Measurements from ENCODE around the gene ADAMTSL1.

ADAMTSL1 gene

DNA sequence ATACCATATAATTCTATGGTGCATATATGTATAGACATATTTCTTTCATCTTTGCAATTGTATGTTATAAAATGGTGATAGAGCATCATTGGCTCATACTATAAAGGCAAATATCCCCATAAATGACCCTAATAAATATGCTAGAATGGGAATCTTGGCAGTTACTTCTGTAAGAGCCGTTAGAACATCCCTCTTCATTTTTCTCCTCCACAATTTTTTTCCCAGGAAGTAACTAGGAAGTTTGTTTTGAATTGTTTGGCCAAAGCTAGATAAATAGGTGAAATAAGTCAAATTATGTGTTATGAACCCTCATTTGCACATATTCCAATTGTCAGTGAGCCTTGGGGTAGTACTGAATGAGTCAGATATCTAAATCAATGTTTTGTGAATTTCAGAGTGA, 209.9 kb downstream of the ADAMTSL1 start:
- Mint-ChIP-seq H3K4me1 (ENCODE audit: low read depth) (no peaks in the 10 kb centered on the region), H3K27me3 (peaks cover 4% of the 10 kb centered on the region), H3K4me3 (no peak overlapping the region), H3K9me3 (no peaks in the 10 kb centered on the region), H3K27ac (no peak overlapping the region), H3K36me3 (ENCODE audit: low read depth) (no peaks in the 10 kb centered on the region)

DNA sequence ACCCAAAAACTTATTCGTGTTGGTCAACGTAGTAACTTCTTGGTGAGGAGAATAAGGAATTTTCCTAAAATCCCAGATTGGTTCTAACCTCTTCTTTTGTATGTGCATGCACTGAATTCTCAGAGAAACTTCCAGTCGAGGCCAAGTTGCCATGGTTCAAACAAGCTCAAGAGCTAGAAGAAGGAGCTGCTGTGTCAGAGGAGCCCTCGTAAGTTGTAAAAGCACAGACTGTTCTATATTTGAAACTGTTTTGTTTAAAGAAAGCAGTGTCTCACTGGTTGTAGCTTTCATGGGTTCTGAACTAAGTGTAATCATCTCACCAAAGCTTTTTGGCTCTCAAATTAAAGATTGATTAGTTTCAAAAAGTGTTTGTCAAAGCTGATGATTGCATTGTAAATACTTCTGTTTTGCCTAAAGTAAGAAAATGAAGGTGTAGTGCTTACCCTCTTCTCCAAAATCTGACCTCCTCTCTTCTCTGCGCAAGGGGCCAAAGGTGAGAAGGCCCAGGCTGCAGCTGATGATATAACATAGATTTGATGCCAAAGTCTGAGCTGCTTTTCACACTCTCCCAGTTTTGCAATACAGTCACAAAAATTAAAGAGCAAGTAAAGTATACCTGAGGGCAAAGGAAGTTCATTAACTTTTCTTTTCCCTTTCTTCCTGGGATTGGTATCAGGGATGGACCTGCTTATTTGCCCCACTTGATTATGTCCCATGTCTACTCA, 210.8 kb downstream of the ADAMTSL1 start:
- Mint-ChIP-seq H3K4me3 (no peak overlapping the region), H3K4me1 (ENCODE audit: low read depth) (no peaks in the 10 kb centered on the region), H3K9me3 (no peaks in the 10 kb centered on the region), H3K27ac (no peak overlapping the region), H3K27me3 (no peaks in the 10 kb centered on the region), H3K36me3 (ENCODE audit: low read depth) (no peaks in the 10 kb centered on the region)

DNA sequence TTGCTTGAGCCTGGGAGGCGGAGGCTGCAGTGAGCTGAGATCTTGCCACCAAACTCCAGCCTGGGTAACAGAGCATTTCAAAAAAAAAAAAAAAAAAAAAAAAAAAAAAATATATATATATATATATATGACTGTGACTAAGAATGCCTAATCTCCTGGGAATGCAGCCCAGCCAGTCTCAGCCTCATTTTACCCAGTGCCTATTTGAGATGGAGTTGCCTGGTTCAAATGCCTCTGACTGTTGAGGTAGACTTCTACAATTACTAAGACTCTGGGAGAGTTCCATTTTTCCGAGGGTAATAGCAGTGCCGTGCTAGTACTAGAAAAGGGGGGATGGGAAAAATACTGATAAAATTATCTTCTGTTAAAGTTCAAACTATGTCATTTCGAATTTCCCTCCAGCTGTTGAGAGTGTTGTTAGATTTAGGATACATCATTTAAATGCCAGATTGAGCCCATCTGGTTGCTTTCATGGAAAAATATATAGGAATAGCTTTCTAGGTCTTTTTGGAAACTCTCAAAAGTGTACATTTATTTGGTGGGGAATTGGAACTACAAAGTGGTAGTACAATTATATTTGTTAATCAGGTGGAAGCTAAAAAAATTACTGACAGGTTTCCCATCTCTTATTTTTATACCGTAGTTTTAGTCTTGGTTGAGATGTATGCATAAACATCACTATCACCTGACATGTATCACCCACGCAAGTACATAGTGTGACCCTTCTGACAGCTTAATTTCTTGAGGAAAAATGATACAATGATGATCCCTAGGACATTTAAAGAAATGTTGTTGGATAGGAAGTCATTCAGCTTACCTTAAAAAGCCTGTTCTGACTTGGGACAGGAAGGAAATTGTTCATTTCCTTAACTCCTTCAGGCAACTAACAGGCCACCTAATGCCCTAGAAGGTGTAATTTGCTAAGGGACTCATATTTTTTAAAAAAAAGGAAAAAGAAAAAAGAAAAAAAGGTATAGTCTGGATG, 214.9 kb downstream of the ADAMTSL1 start:
- Mint-ChIP-seq H3K9me3 (peaks cover 3% of the 10 kb centered on the region), H3K4me1 (ENCODE audit: low read depth) (no peaks in the 10 kb centered on the region), H3K27me3 (no peaks in the 10 kb centered on the region), H3K36me3 (ENCODE audit: low read depth) (no peaks in the 10 kb centered on the region), H3K27ac (no peak overlapping the region), H3K4me3 (no peak overlapping the region)

DNA sequence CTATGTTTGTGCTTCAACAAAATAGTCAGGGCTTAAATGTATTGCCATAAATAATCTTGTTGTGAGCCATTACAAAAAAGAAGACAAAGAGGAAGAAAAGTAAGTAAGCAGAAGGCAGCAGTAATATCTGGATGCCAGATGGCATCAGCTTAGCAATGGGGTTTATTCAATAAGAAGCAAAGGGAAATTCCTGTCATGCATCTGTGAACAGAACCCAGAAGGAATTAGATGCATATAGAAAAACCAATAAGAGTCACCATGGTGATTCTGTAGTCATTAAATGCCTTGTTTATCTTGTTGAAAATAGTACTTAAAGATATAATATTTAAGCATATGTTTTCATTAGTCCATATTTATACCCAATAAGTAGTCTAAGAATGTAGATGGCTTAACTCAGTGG, 216.0 kb downstream of the ADAMTSL1 start:
- no peak overlapping the region for H3K27ac Mint-ChIP-seq
- no peaks in the 10 kb centered on the region for H3K27me3 Mint-ChIP-seq
- H3K9me3 Mint-ChIP-seq: peaks cover 11% of the 10 kb centered on the region
- no peaks in the 10 kb centered on the region for H3K36me3 Mint-ChIP-seq (ENCODE audit: low read depth)
- no peaks in the 10 kb centered on the region for H3K4me1 Mint-ChIP-seq (ENCODE audit: low read depth)
- no peak overlapping the region for H3K4me3 Mint-ChIP-seq

DNA sequence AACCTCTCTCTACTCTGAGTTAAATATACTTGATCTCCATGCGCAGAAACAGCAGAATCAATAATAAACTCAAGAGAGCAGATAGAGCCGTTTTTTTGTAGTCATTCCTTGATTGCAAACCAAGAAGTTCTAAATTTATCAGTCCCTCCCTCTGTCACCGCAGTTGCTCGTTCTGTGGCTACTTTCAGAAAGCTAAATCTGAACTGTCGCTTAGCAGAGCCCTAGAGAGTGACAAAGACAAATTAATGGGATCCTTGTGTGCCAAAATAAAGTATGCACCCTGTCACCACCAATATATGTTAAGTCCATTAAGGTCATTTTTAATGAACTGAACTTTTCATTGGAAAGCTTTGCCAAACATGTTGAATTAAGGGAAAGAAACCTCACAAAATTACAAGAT, 218.3 kb downstream of the ADAMTSL1 start:
- no peak overlapping the region for H3K27ac Mint-ChIP-seq
- H3K4me1 Mint-ChIP-seq (ENCODE audit: low read depth): no peaks in the 10 kb centered on the region
- peaks cover 23% of the 10 kb centered on the region for H3K9me3 Mint-ChIP-seq
- H3K4me3 Mint-ChIP-seq: no peak overlapping the region
- no peaks in the 10 kb centered on the region for H3K36me3 Mint-ChIP-seq (ENCODE audit: low read depth)
- peaks cover 4% of the 10 kb centered on the region for H3K27me3 Mint-ChIP-seq

DNA sequence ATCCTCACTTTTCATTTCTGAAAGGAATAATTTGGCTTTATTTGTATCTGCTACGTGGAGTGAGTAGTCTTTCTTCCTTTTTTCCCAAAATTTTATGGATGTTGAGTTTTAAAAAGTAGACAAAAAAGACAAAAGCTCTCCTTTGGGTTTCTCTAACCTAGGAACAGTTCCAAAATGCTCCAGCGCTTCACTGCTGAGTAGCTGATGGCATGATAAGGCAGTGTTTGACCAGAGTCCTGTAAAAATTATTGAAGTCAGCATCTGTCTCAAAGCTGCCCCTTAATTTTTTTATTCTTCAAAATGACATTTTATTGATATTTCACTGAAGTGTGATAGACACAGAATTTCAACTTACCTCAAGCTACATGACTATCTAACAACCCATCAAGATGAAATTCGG, 219.0 kb downstream of the ADAMTSL1 start:
- Mint-ChIP-seq H3K4me1 (ENCODE audit: low read depth) (no peaks in the 10 kb centered on the region), H3K36me3 (ENCODE audit: low read depth) (no peaks in the 10 kb centered on the region), H3K27me3 (peaks cover 4% of the 10 kb centered on the region), H3K9me3 (peaks cover 23% of the 10 kb centered on the region), H3K27ac (no peak overlapping the region), H3K4me3 (no peak overlapping the region)

DNA sequence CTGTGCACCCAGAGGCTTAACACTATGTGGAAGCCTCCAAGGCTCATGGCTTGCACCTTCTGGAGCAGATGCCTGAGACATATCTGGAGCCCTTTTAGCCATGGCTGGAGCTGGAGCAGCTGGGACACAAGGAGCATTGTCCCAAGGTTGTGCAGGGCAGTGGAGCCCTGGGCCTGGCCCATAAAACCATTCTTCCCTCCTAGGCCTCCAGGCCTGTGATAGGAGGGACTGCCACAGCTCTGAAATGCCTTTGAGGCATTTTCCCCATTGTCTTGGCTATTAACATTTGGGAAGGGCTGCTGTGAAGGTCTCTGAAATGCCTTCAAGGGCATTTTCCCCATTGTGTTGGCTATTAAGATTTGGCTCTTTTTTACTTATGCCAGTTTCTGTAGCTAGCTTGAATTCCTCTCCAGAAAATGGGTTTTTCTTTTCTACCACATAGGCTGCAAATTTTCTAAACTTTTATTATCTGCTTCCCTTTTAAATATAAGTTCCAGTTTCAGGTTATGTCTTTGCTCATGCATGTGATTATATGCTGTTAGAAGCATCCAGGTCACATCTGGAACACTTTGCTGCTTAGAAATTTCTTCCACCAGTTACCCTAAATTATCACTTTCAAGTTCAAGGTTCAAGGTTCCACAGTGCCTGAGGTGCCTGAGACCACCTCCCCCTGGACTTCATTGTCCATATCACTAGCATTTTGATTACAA, 221.2 kb downstream of the ADAMTSL1 start:
- Mint-ChIP-seq H3K36me3 (ENCODE audit: low read depth) (no peaks in the 10 kb centered on the region), H3K9me3 (peaks cover 23% of the 10 kb centered on the region), H3K27me3 (peaks cover 4% of the 10 kb centered on the region), H3K4me3 (no peak overlapping the region), H3K27ac (no peak overlapping the region), H3K4me1 (ENCODE audit: low read depth) (no peaks in the 10 kb centered on the region)

DNA sequence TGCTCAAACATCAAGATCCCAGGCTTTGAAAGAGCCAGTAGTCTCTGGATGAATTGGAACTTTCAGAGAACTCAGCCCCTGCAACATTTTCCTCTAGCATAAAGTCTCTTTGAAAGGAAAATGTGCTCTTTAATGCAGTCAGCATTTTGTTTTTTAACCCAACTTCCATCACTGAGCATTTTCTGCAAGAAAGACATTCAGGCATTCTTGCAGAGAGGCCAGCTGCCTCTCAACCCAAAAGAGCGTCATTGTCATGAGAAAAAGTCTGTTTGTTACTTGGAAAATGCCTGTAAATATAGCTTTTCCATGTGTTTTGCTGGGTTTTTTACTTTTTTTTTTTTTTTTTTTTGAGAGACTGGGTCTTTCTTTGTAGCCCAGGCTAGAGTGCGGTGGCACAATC, 225.0 kb downstream of the ADAMTSL1 start:
- Mint-ChIP-seq H3K36me3 (ENCODE audit: low read depth) (no peaks in the 10 kb centered on the region), H3K27ac (no peak overlapping the region), H3K4me1 (ENCODE audit: low read depth) (no peaks in the 10 kb centered on the region), H3K27me3 (peaks cover 8% of the 10 kb centered on the region), H3K9me3 (peaks cover 23% of the 10 kb centered on the region), H3K4me3 (no peak overlapping the region)

DNA sequence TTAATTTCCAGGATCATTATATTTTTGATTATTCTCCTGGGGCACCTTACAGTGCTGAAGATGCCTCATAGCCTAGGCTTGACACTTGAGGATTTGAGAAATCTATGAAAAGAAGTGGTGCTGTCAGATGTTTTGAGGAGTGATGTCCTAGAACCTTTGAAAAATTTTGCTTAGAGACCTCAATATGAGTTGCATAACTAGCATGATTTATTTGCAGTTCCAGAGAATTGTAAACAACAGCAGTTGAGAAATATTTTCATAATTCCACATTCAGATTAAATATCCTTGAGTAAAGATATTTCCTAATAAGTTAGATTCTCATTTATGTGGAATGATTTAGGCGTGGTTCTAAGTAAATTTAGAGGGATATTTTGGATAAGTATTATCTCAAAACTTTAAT, 225.8 kb downstream of the ADAMTSL1 start:
- Mint-ChIP-seq H3K4me3 (no peak overlapping the region), H3K9me3 (peaks cover 16% of the 10 kb centered on the region), H3K4me1 (ENCODE audit: low read depth) (no peaks in the 10 kb centered on the region), H3K27me3 (peaks cover 8% of the 10 kb centered on the region), H3K27ac (no peak overlapping the region), H3K36me3 (ENCODE audit: low read depth) (no peaks in the 10 kb centered on the region)

DNA sequence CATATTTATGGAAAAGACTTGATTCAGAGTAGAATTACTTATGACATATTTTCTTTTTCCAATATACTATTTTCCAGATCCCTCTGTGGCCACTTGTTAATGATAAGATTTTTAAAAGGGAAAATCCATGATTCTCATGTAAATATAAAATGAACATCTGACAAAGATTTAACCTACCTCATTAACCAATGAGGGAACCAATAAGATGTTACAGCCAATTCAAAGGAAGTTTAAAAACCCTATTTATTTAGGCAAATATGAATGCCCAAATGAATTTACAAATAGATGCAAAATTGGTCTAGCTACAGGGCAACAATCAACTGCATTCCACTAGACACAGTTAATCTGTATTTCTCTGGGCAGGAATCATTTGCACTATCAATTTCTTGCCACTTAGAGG, 226.8 kb downstream of the ADAMTSL1 start:
- Mint-ChIP-seq H3K4me1 (ENCODE audit: low read depth) (no peaks in the 10 kb centered on the region), H3K27me3 (peaks cover 8% of the 10 kb centered on the region), H3K9me3 (peaks cover 11% of the 10 kb centered on the region), H3K4me3 (no peak overlapping the region), H3K36me3 (ENCODE audit: low read depth) (no peaks in the 10 kb centered on the region), H3K27ac (no peak overlapping the region)

DNA sequence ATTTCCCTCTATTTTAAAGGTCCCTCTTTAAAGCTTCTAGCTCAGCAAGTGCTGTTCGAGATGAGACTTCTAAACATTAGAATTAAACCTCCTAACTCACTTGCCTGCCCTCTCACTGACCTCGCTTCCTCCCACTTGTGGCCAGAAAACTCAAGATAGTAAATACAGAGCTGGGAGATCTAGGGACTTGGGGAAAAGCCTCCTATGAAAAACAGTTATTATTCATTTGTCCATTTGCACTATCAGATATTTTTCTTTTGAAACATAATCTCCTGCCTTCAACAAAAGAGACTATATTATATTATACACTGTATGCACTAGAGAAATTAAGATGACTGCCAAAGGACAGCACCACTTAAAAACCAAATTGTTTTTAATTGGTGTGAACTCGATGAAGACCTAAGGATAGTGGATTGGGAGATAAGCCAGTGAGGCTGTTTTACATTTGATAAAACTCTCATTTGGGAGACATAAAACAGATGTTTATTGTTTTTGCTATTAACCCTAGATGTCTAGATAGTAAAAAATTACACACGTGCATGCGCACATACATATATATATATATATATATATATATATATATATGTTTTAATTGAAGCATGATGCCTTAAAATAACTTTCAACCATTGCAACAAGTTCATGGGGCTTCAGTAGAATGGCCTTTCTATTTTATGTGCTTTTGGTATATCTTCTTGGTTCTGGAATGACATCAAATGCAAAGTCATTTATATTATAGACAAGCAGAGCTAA, 229.4 kb downstream of the ADAMTSL1 start:
- Mint-ChIP-seq H3K4me1 (ENCODE audit: low read depth) (no peaks in the 10 kb centered on the region), H3K4me3 (no peak overlapping the region), H3K27me3 (peaks cover 4% of the 10 kb centered on the region), H3K9me3 (peaks cover 4% of the 10 kb centered on the region), H3K36me3 (ENCODE audit: low read depth) (no peaks in the 10 kb centered on the region), H3K27ac (no peak overlapping the region)

DNA sequence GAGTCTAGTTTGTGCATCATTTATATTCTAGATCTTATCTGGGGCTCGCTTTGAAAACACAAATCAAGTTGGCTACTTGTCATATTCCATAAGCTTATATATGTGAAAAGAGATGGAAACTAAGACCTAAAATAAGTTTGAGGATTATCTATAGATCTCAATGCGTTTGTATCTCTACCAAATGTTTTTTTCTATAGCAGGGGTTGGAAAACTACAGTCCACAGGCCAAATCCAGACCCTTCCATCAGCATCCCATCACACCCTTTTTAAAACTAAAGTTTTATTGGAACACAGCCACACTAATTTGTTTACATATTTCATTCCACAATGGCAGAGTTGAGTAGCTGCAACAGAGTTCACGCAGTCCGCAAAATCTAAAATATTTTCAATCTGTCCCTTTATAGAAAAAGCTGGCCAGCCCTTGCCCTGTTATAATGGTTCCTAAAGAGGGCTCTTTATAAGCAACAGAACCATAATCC, 230.0 kb downstream of the ADAMTSL1 start:
- no peaks in the 10 kb centered on the region for H3K4me1 Mint-ChIP-seq (ENCODE audit: low read depth)
- H3K36me3 Mint-ChIP-seq (ENCODE audit: low read depth): no peaks in the 10 kb centered on the region
- no peak overlapping the region for H3K27ac Mint-ChIP-seq
- H3K27me3 Mint-ChIP-seq: peaks cover 4% of the 10 kb centered on the region
- no peak overlapping the region for H3K4me3 Mint-ChIP-seq
- peaks cover 4% of the 10 kb centered on the region for H3K9me3 Mint-ChIP-seq

DNA sequence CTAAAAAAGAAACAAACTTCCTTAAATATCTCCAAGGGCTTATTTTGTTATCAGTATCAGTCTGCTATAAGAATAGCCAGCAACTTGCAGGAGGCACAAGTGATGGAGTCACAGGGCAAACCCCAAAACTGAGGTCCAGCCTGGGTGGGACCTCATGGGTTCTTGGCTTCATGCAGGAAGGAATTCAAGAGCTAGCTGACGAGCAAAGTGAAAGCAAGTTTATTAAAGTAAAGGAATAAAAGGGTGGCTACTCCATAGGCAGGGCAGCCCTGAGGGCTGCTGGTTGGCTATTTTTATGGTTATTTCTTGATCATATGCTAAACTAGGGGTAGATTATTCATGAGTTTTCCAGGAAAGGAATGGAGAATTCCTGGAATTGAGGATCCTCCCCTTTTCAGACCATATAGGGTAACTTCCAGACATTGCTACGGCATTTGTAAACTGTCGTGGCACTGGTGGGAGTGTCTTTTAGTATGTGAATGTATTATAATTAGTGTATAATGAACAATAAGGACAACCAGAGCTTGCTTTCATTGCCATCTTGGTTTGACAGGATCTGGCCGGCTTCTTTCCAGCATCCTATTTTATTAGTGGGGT, 231.9 kb downstream of the ADAMTSL1 start:
- H3K4me1 Mint-ChIP-seq (ENCODE audit: low read depth): no peaks in the 10 kb centered on the region
- H3K4me3 Mint-ChIP-seq: no peak overlapping the region
- H3K36me3 Mint-ChIP-seq (ENCODE audit: low read depth): no peaks in the 10 kb centered on the region
- H3K27ac Mint-ChIP-seq: no peak overlapping the region
- peaks cover 4% of the 10 kb centered on the region for H3K27me3 Mint-ChIP-seq
- H3K9me3 Mint-ChIP-seq: peaks cover 4% of the 10 kb centered on the region

DNA sequence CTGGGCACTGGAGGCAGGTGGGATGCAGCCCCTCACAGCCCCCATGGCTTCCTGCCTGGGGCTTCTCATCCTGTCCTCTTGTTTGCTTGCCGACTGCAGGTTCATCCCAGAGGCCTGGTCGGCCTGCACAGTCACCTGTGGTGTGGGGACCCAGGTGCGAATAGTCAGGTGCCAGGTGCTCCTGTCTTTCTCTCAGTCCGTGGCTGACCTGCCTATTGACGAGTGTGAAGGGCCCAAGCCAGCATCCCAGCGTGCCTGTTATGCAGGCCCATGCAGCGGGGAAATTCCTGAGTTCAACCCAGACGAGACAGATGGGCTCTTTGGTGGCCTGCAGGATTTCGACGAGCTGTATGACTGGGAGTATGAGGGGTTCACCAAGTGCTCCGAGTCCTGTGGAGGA, 232.7 kb downstream of the ADAMTSL1 start:
- no peaks in the 10 kb centered on the region for H3K4me1 Mint-ChIP-seq (ENCODE audit: low read depth)
- H3K9me3 Mint-ChIP-seq: peaks cover 4% of the 10 kb centered on the region
- H3K27me3 Mint-ChIP-seq: peaks cover 3% of the 10 kb centered on the region
- no peaks in the 10 kb centered on the region for H3K36me3 Mint-ChIP-seq (ENCODE audit: low read depth)
- no peak overlapping the region for H3K4me3 Mint-ChIP-seq
- H3K27ac Mint-ChIP-seq: no peak overlapping the region

Data from stimulated activated naive CD8-positive, alpha-beta T cell treated with anti-CD3 and anti-CD28 coated beads, Interleukin-15, Interleukin-2, amounts not matched to agents 100 ng/mL and 50 ng/mL, for 24 hours (primary cell).